Measurements from ENCODE around the gene AGPAT3. TPM values are rescaled to one million over a fixed set of nuclear protein-coding genes. Genes with fewer than 3 reads are reported as not detected.
A peak's percentile ranks its signal among the peaks of the same experiment; 100 is the strongest.

AGPAT3 gene
- polyA plus RNA-seq, 2 donors: 15.3 to 18.6 TPM

DNA sequence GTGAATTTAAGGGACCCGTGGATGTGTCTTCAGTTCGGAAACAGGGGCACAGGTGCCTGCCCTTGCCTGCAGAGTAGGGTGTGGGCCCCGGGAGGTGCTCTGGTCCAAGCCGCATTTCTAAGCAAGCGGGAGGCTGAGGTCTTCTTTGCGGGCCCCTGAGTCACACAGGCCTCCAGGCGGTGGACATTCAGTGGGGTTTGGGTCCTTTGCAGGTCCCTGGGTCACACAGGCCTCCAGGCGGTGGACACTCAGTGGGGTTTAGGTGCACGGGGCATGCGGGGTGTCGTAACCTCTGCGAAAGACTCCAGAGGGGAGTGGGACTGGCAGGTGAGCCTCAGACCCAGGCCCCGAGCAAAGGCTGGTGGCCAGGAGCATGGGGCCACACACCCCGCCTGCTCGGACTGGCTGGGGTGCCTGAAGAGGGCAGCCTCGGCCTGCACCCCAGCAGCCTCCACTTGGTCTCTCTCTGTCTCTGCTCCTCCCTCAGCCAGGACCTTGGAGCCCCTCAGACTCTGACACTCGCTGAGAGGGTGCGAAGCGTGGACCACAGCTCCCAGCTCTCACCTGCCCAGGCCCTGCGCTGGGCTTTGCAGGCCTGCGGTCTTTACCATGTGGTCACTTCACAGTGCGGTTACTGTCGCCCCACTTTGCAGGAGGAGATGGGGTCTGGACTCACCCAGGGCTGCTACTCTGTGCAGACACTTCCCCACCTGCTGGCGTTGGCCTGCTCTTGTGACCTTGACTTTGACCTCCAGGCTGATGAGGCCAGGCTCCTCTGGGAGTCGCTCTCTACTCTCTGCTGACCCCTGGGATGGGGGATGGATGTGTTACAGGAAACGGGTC is 6.0 kb upstream of the AGPAT3 start:
- H3K27me3 ChIP-seq (ENCODE audit: control insufficient read depth in 1 of 2, insufficient read depth in 2 of 2, low read length in 2 of 2): no peaks in the 10 kb centered on the region
- 93% methylated on average over 26 of the region's 26 CpGs for WGBS, 2 donors
- no peak overlapping the region for H3K27ac ChIP-seq (ENCODE audit: low read depth in 2 of 2, low read length in 1 of 2)
- peaks cover 0 to 3% of the 10 kb centered on the region in 2 donors for H3K9me3 ChIP-seq (ENCODE audit: control insufficient read depth in 2 of 2, insufficient read depth in 1 of 2, low read depth in 1 of 2, low read length in 1 of 2)
- H3K4me1 ChIP-seq (ENCODE audit: control insufficient read depth in 2 of 2, insufficient read depth in 2 of 2, low read length in 1 of 2): no peaks in the 10 kb centered on the region
- H3K36me3 ChIP-seq (ENCODE audit: control insufficient read depth in 2 of 2, insufficient read depth in 2 of 2, low read length in 1 of 2): no peaks in the 10 kb centered on the region
- H3K4me3 ChIP-seq (ENCODE audit: low read depth in 1 of 2, low read length in 2 of 2): no peak overlapping the region

- Histone ChIP-seq H3K9me3 (ENCODE audit: control insufficient read depth in 2 of 2, insufficient read depth in 1 of 2, low read depth in 1 of 2, low read length in 1 of 2) (no peaks in the 10 kb centered on the region), H3K4me1 (ENCODE audit: control insufficient read depth in 2 of 2, insufficient read depth in 2 of 2, low read length in 1 of 2) (no peaks in the 10 kb centered on the region), H3K27me3 (ENCODE audit: control insufficient read depth in 1 of 2, insufficient read depth in 2 of 2, low read length in 2 of 2) (no peaks in the 10 kb centered on the region), H3K27ac (ENCODE audit: low read depth in 2 of 2, low read length in 1 of 2) (no peak overlapping the region), H3K4me3 (ENCODE audit: low read depth in 1 of 2, low read length in 2 of 2) (no peak overlapping the region), H3K36me3 (ENCODE audit: control insufficient read depth in 2 of 2, insufficient read depth in 2 of 2, low read length in 1 of 2) (no peaks in the 10 kb centered on the region)
- 53 to 54% methylated on average over 8 of the region's 8 CpGs for WGBS, 2 donors
These were observed 5.2 kb upstream of the AGPAT3 start for GRCh38 chr21:43859747-43860214.

DNA sequence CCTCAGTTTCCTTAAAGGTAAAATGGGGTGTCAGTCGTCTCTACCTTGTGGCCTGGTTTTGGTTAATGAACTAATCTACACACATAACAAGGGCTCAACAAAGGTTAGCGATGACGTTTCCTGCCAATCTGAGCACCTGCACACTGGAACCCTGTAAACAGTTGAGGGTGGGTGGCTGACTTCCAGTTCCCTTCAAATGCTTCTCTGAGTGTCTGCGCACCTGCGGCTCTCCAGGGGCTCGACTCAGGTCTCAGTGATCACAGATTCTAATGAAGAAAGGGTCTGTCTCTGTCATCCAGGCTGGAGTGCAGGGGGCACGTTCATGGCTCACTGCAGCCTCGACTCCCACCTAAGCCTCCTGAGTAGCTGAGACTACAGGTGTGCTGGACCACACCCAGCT is 3.3 kb upstream of the AGPAT3 start:
- H3K27ac ChIP-seq (ENCODE audit: low read depth in 2 of 2, low read length in 1 of 2): no peak overlapping the region
- no peaks in the 10 kb centered on the region for H3K9me3 ChIP-seq (ENCODE audit: control insufficient read depth in 2 of 2, insufficient read depth in 1 of 2, low read depth in 1 of 2, low read length in 1 of 2)
- WGBS, 2 donors: 67 to 79% methylated on average over 8 of the region's 8 CpGs
- H3K4me3 ChIP-seq (ENCODE audit: low read depth in 1 of 2, low read length in 2 of 2): no peak overlapping the region
- no peaks in the 10 kb centered on the region for H3K36me3 ChIP-seq (ENCODE audit: control insufficient read depth in 2 of 2, insufficient read depth in 2 of 2, low read length in 1 of 2)
- no peaks in the 10 kb centered on the region for H3K27me3 ChIP-seq (ENCODE audit: control insufficient read depth in 1 of 2, insufficient read depth in 2 of 2, low read length in 2 of 2)
- peaks cover 0 to under 1% of the 10 kb centered on the region in 2 donors for H3K4me1 ChIP-seq (ENCODE audit: control insufficient read depth in 2 of 2, insufficient read depth in 2 of 2, low read length in 1 of 2)

- WGBS, 2 donors: 1% methylated on average over 51 to 81 of the region's 81 CpGs
- Histone ChIP-seq H3K27ac (ENCODE audit: low read depth in 2 of 2, low read length in 1 of 2) (peak overlapping the region; percentile 80 to 95), H3K4me3 (ENCODE audit: low read depth in 1 of 2, low read length in 2 of 2) (peak overlapping the region; percentile 74 to 83), H3K9me3 (ENCODE audit: control insufficient read depth in 2 of 2, insufficient read depth in 1 of 2, low read depth in 1 of 2, low read length in 1 of 2) (no peaks in the 10 kb centered on the region), H3K4me1 (ENCODE audit: control insufficient read depth in 2 of 2, insufficient read depth in 2 of 2, low read length in 1 of 2) (peaks cover 6 to 9% of the 10 kb centered on the region in 2 donors), H3K27me3 (ENCODE audit: control insufficient read depth in 1 of 2, insufficient read depth in 2 of 2, low read length in 2 of 2) (no peaks in the 10 kb centered on the region), H3K36me3 (ENCODE audit: control insufficient read depth in 2 of 2, insufficient read depth in 2 of 2, low read length in 1 of 2) (peaks cover 0 to 1% of the 10 kb centered on the region in 2 donors)
These were observed 586 bp upstream of the AGPAT3 start for GRCh38 chr21:43864313-43864961.

GRCh38 chr21:43865540-43866259 is 677 bp downstream of the AGPAT3 start:
- Histone ChIP-seq H3K36me3 (ENCODE audit: control insufficient read depth in 2 of 2, insufficient read depth in 2 of 2, low read length in 1 of 2) (peaks cover 0 to 4% of the 10 kb centered on the region in 2 donors), H3K27ac (ENCODE audit: low read depth in 2 of 2, low read length in 1 of 2) (peak overlapping the region; percentile 94 to 95), H3K4me3 (ENCODE audit: low read depth in 1 of 2, low read length in 2 of 2) (peak overlapping the region; percentile 74 to 83), H3K9me3 (ENCODE audit: control insufficient read depth in 2 of 2, insufficient read depth in 1 of 2, low read depth in 1 of 2, low read length in 1 of 2) (no peaks in the 10 kb centered on the region), H3K27me3 (ENCODE audit: control insufficient read depth in 1 of 2, insufficient read depth in 2 of 2, low read length in 2 of 2) (no peaks in the 10 kb centered on the region), H3K4me1 (ENCODE audit: control insufficient read depth in 2 of 2, insufficient read depth in 2 of 2, low read length in 1 of 2) (peaks cover 6 to 14% of the 10 kb centered on the region in 2 donors)
- WGBS, 2 donors: 0% methylated on average over 44 to 59 of the region's 59 CpGs

DNA sequence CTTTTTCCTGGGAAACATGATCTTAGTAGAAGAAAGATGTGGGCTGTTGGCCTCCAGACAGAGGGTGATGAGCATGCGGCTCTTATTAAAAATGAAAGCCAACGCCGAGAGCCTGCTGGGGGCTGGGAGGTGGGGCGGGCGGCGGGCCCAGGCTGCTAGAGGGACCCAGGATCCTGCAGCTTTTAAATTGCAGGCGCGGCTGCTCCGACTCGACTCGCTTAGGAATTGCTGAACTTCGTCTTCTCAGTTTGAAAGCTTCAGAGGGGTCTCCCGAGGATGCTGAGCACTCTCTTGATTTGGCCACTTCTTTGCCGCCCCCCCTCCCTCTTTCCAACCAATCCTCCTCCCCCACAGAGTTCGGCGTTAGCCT is 1.2 kb downstream of the AGPAT3 start:
- Histone ChIP-seq H3K4me1 (ENCODE audit: control insufficient read depth in 2 of 2, insufficient read depth in 2 of 2, low read length in 1 of 2) (peaks cover 6 to 14% of the 10 kb centered on the region in 2 donors), H3K36me3 (ENCODE audit: control insufficient read depth in 2 of 2, insufficient read depth in 2 of 2, low read length in 1 of 2) (peaks cover 0 to 4% of the 10 kb centered on the region in 2 donors), H3K9me3 (ENCODE audit: control insufficient read depth in 2 of 2, insufficient read depth in 1 of 2, low read depth in 1 of 2, low read length in 1 of 2) (no peaks in the 10 kb centered on the region), H3K4me3 (ENCODE audit: low read depth in 1 of 2, low read length in 2 of 2) (peak overlapping the region; percentile 8 to 83), H3K27me3 (ENCODE audit: control insufficient read depth in 1 of 2, insufficient read depth in 2 of 2, low read length in 2 of 2) (no peaks in the 10 kb centered on the region), H3K27ac (ENCODE audit: low read depth in 2 of 2, low read length in 1 of 2) (peak overlapping the region; percentile 86 to 95)
- 1 to 6% methylated on average over 11 to 16 of the region's 16 CpGs for WGBS, 2 donors

- H3K4me1 ChIP-seq (ENCODE audit: control insufficient read depth in 2 of 2, insufficient read depth in 2 of 2, low read length in 1 of 2): peaks cover 6 to 14% of the 10 kb centered on the region in 2 donors
- peak overlapping the region; percentile 8 to 83 for H3K4me3 ChIP-seq (ENCODE audit: low read depth in 1 of 2, low read length in 2 of 2)
- H3K27me3 ChIP-seq (ENCODE audit: control insufficient read depth in 1 of 2, insufficient read depth in 2 of 2, low read length in 2 of 2): no peaks in the 10 kb centered on the region
- no peaks in the 10 kb centered on the region for H3K9me3 ChIP-seq (ENCODE audit: control insufficient read depth in 2 of 2, insufficient read depth in 1 of 2, low read depth in 1 of 2, low read length in 1 of 2)
- 24 to 34% methylated on average over 24 of the region's 24 CpGs for WGBS, 2 donors
- H3K27ac ChIP-seq (ENCODE audit: low read depth in 2 of 2, low read length in 1 of 2): peak overlapping the region; percentile 86 to 95
- peaks cover 0 to 4% of the 10 kb centered on the region in 2 donors for H3K36me3 ChIP-seq (ENCODE audit: control insufficient read depth in 2 of 2, insufficient read depth in 2 of 2, low read length in 1 of 2)
These were observed 1.8 kb downstream of the AGPAT3 start for GRCh38 chr21:43866659-43867331.

GRCh38 chr21:43867332-43867703 is 2.3 kb downstream of the AGPAT3 start:
- Histone ChIP-seq H3K4me1 (ENCODE audit: control insufficient read depth in 2 of 2, insufficient read depth in 2 of 2, low read length in 1 of 2) (peaks cover 6 to 14% of the 10 kb centered on the region in 2 donors), H3K27ac (ENCODE audit: low read depth in 2 of 2, low read length in 1 of 2) (peak overlapping the region; percentile 86 to 95), H3K36me3 (ENCODE audit: control insufficient read depth in 2 of 2, insufficient read depth in 2 of 2, low read length in 1 of 2) (peaks cover 0 to 4% of the 10 kb centered on the region in 2 donors), H3K27me3 (ENCODE audit: control insufficient read depth in 1 of 2, insufficient read depth in 2 of 2, low read length in 2 of 2) (no peaks in the 10 kb centered on the region), H3K9me3 (ENCODE audit: control insufficient read depth in 2 of 2, insufficient read depth in 1 of 2, low read depth in 1 of 2, low read length in 1 of 2) (no peaks in the 10 kb centered on the region), H3K4me3 (ENCODE audit: low read depth in 1 of 2, low read length in 2 of 2) (peak overlapping the region in 1 of 2 donors; percentile 83)
- 64 to 66% methylated on average over 6 of the region's 6 CpGs for WGBS, 2 donors

DNA sequence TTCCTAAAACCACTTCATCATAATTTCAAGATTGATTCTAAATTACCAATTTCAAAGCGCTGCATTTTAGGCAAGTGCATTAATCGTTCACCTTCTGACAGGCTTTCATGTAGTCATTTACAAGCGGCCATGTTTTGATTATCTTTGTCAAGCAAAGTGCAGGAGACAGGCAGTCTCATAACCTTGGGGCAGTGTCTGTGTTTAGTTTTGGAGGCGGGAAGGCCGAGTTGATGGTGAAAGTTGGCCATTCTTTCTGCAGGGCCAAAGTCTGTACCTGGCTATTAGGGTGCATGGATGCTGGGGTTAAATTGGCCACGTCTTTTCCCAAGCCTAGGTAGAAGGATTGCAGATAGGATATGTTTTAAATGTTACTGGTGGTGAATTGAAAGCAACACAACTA is 2.9 kb downstream of the AGPAT3 start:
- H3K27me3 ChIP-seq (ENCODE audit: control insufficient read depth in 1 of 2, insufficient read depth in 2 of 2, low read length in 2 of 2): no peaks in the 10 kb centered on the region
- H3K4me1 ChIP-seq (ENCODE audit: control insufficient read depth in 2 of 2, insufficient read depth in 2 of 2, low read length in 1 of 2): peaks cover 6 to 14% of the 10 kb centered on the region in 2 donors
- H3K9me3 ChIP-seq (ENCODE audit: control insufficient read depth in 2 of 2, insufficient read depth in 1 of 2, low read depth in 1 of 2, low read length in 1 of 2): no peaks in the 10 kb centered on the region
- 46 to 63% methylated on average over 6 of the region's 6 CpGs for WGBS, 2 donors
- peak overlapping the region; percentile 35 to 67 for H3K27ac ChIP-seq (ENCODE audit: low read depth in 2 of 2, low read length in 1 of 2)
- peaks cover 0 to 5% of the 10 kb centered on the region in 2 donors for H3K36me3 ChIP-seq (ENCODE audit: control insufficient read depth in 2 of 2, insufficient read depth in 2 of 2, low read length in 1 of 2)
- H3K4me3 ChIP-seq (ENCODE audit: low read depth in 1 of 2, low read length in 2 of 2): no peak overlapping the region

All from esophagus (tissue), 2 donors.